Lower leg skin (tissue), 4 donors: Measurements from ENCODE around the gene GLT6D1. TPM values are rescaled to one million over a fixed set of nuclear protein-coding genes. Genes with fewer than 3 reads are reported as not detected.

Experiments
- DNase-seq, 2 donors: peaks; one replicate each; pipeline ENCODE4 v3.0.0-alpha.2; 2019; ENCODE audit warnings: low spot score in 2 of 2
- H3K4me3 ChIP-seq: fragments of 200-600 bp; sonication (generic); 2 replicates; pipeline ENCODE4 v1.5.1; 2017; ENCODE audit warnings: mild to moderate bottlenecking, low read depth; ENCODE audit not compliant: poor library complexity, severe bottlenecking
- POLR2A ChIP-seq, 2 donors: fragments of 450-650 bp; IDR thresholded peaks; one replicate each; pipeline ENCODE4 v1.6.1; 2016 to 2017; ENCODE audit warnings: antibody characterized with exemption in 2 of 2, mild to moderate bottlenecking in 1 of 2, moderate library complexity in 1 of 2
- WGBS, 2 donors: methylation state at CpG; one replicate each; pipeline ENCODE4 v1.1.5; 2018; 5-methylcytosine and 5-hydroxymethylcytosine counted together
- intact Hi-C: fragments of 100-400 bp; cut with DNase I; formaldehyde crosslinking; loops from one replicate; pipeline ENCODE4 v1.15.0; 2023; ENCODE audit warnings: low total_unique reads
- total RNA-seq, 4 donors: library from RNA; depleted of rRNA; stranded (reverse); fragments of >200 nt; gene quantifications; one replicate each; pipeline ENCODE4 v1.1.0, GENCODE V29; 2016
- TF ChIP-seq, protein P1 (sequence below), 3 donors: fragments of 450-650 bp; IDR thresholded peaks; one replicate each; pipeline ENCODE4 v1.5.1; 2016; ENCODE audit warnings: antibody characterized with exemption in 3 of 3, mild to moderate bottlenecking in 3 of 3, moderate library complexity in 2 of 3

Gene GLT6D1
- total RNA-seq, 4 donors from 2014 or later: not detected

DNA sequence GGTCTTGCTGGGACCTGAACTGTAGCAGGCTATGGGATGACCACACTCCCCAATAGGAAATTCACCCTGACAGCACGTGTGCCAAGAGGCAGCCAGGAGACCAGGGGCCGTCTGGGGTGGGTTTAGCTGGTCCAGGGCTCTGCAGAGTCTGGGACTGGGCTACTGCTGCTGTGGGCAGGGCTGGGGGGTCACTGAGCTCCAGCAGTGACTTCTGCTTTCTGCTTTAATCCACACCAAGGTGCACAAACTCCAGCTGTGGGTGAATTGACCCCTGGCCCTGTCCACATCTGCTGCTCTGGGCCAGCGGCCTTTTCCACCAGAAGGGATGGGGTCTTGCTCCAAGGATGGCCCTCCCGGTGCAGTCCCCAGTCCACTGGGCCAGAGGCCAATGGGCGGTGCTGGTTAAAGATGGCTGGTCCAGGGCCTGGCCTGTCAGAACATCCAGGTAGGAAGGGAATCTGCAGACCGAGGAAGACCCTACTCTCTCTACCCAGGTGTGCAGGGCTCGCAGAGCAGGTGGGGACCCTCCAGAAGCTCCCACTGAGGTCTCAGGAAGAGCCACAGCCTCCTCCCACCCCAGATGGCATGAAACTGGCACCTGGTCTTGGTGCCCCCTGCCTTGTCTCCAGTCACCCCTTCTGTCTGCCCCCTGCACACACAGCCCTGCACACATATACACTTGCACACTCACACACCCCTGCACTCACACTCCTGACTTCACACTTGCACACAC, 28.0 kb downstream of the GLT6D1 start:
- TF ChIP-seq, protein P1, sequence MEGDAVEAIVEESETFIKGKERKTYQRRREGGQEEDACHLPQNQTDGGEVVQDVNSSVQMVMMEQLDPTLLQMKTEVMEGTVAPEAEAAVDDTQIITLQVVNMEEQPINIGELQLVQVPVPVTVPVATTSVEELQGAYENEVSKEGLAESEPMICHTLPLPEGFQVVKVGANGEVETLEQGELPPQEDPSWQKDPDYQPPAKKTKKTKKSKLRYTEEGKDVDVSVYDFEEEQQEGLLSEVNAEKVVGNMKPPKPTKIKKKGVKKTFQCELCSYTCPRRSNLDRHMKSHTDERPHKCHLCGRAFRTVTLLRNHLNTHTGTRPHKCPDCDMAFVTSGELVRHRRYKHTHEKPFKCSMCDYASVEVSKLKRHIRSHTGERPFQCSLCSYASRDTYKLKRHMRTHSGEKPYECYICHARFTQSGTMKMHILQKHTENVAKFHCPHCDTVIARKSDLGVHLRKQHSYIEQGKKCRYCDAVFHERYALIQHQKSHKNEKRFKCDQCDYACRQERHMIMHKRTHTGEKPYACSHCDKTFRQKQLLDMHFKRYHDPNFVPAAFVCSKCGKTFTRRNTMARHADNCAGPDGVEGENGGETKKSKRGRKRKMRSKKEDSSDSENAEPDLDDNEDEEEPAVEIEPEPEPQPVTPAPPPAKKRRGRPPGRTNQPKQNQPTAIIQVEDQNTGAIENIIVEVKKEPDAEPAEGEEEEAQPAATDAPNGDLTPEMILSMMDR (IDR thresholded peaks at IDR 0.05): no peak
- no peak for TF ChIP-seq POLR2A (IDR thresholded peaks at IDR 0.05)
- H3K4me3 ChIP-seq: no peak overlapping the region
- DNase-seq: peak in 1 of 2 donors; percentile 76
- WGBS, 2 donors: 76 to 79% methylated on average over 3 to 7 of the region's 7 CpGs
- intact Hi-C loops: no loop called here

DNA sequence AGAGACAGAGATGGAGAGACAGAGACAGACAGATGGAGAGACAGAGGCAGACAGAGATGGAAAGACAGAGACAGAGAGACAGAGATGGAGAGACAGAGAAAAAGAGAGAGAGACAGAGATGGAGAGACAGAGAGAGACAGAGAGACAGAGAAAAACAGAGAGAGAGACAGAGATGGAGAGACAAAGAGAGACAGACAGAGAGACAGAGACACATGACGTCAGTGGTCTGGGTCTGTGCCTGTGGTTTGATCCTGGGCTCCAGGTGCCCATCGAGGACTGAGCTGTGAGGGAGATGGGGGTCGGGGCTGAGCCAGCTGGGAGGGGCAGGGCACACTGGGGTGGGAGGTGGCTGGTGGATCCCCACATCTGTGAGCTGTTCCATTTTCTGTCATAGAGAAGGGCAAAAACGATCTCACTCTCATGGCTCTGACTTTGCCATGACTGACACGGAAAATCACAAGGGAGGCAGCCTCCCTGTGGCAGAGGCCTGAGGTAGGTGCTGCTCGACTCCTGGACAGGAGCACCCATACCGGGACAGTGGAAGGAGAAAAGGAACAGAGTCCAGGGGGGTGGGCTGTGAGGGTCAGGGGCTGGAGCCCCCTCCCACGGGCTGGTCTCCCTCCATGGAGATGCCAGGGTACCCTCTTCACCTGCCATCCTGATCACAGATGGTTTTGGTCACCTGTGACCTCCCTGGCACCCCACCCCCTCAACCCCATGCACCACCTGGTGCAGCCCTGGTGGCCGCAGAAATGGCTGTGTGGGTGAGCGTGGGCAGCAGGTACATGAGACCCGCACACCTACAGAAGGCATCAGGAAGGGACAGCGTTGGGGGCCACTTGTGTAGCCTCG, 28.8 kb downstream of the GLT6D1 start:
- intact Hi-C loops: no loop called here
- no peak overlapping the region for H3K4me3 ChIP-seq
- TF ChIP-seq, protein P1 (IDR thresholded peaks at IDR 0.05): no peak
- no peak for TF ChIP-seq POLR2A (IDR thresholded peaks at IDR 0.05)
- DNase-seq: peak in 1 of 2 donors; percentile 72
- 75 to 80% methylated on average over 13 of the region's 13 CpGs for WGBS, 2 donors

DNA sequence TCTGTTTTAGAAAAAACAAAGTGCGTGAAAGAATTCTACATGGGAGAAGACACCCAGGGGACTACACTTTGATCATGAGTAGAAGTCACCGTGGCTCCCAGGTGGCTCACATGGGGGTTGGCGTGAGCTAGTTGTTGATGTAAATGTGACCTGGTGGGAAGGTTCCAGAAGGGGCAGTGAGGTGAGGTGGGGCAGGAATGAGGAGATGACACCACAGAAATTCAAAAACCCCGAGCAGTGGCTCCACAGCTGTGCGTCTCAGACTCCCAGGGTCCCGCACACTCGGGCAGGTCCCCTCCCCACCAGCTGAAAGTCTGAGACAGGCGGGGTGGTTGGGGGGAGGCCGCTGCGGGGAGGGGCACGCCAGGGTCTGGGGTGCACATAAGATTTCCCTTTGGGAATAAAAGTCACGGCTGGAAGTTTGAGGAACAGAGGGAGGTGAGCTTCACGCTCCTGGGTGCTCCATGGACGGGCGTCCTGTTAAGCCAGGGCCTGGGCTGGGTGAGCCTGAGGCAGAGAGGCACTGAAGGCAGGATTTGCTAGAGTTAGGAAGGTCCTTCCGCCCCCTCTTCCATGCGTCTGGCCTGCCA, 29.9 kb downstream of the GLT6D1 start:
- intact Hi-C loops: no loop called here
- TF ChIP-seq POLR2A (IDR thresholded peaks at IDR 0.05): no peak
- TF ChIP-seq, protein P1 (IDR thresholded peaks at IDR 0.05): no peak
- DNase-seq: peak in 1 of 2 donors; percentile 54
- no peak overlapping the region for H3K4me3 ChIP-seq
- WGBS, 2 donors: 69 to 74% methylated on average over 17 of the region's 17 CpGs

DNA sequence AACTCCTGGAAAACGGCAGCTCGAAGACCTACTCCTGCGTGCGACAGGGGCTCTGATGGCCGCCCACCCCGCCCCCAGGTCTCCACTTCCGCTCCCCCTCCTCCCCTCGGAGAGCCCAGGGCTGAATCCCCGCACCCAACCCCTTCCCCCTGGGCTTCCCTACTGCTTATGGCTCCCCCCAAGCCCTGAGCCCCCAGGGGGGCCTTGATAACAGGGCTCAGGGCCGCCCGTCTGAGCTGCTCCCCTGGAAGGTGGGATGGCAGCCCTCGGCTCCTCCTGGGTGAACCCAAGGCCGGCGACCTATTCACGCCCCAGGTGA, 30.4 kb downstream of the GLT6D1 start:
- DNase-seq: peak in 1 of 2 donors; percentile 81
- TF ChIP-seq, protein P1 (IDR thresholded peaks at IDR 0.05): no peak
- TF ChIP-seq POLR2A (IDR thresholded peaks at IDR 0.05): no peak
- no peak overlapping the region for H3K4me3 ChIP-seq
- intact Hi-C loops: no loop called here
- WGBS, 2 donors: 72 to 82% methylated on average over 5 to 15 of the region's 15 CpGs

DNA sequence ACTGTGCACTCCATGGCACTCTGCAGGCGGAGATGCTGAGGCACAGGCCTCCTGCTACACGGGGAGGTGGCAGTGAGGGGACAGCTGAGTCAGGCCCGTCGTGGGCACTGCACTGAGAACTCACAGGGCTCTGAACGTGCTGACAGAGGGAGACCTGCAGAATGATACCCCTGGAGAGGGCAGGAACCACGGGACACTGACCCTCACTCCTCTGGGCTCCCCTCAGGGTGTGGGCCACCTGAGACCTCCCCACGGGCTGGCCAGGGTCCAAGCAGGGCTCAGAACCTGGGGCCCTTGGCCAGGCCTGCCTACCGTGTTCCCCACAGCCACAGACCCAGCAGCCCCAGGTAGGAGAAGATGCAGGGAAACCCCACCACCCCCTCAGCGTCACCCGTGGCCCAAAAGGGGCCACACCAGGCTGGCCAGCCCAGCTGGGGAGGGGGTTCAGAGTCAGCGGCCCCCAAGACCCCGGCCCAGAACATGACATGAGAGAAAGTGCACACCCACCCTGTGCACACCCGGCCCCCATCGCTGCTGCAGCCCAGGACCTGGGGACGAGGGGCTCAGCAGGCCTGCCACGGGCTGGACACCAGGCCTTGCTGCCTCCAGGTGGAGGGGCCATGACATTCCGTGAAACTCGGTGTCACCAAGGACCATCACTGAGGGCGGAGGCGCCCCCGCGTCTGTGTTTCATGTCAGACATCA, 30.9 kb downstream of the GLT6D1 start:
- intact Hi-C loops: no loop called here
- peak in 1 of 2 donors; percentile 50 for DNase-seq
- no peak overlapping the region for H3K4me3 ChIP-seq
- TF ChIP-seq, protein P1 (IDR thresholded peaks at IDR 0.05): no peak
- no peak for TF ChIP-seq POLR2A (IDR thresholded peaks at IDR 0.05)
- WGBS, 2 donors: 73 to 76% methylated on average over 12 to 19 of the region's 22 CpGs
